B cell (primary cell): ENCODE results near the gene YAP1. TPM values are rescaled to one million over a fixed set of nuclear protein-coding genes. Genes with fewer than 3 reads are reported as not detected.

Source experiments
- ATAC-seq: fragments of 200-7000 bp; cut with Tn5 transposase; one replicate; pipeline ENCODE4 v1.10.0; 2021; ENCODE audit warnings: low read depth, mild to moderate bottlenecking, moderate number of reproducible peaks, moderate library complexity
- CTCF ChIA-PET: fragments of 350-600 bp; sonication (Branson Sonifier 250); formaldehyde crosslinking; loops from one replicate; lab custom pipeline; 2021; ENCODE audit warnings: antibody characterized with exemption, inconsistent platforms; lab: Charles Lee
- POLR2A ChIA-PET: fragments of 350-600 bp; sonication (Branson Sonifier 250); formaldehyde crosslinking; loops from one replicate; lab custom pipeline; 2021; ENCODE audit warnings: antibody characterized with exemption; lab: Charles Lee
- DNase-seq: peaks from one replicate; pipeline ENCODE4 v3.0.0; 2013
- H2AFZ ChIP-seq: 2 replicates; pipeline ENCODE4 v1.6.1; 2012; ENCODE audit warnings: mild to moderate bottlenecking, low read depth, low read length; ENCODE audit not compliant: insufficient read depth, poor library complexity, severe bottlenecking
- H3K27ac ChIP-seq, 2 donors: 1 replicate in 1 of 2; 2 replicates in 1 of 2; pipeline ENCODE4 v1.5.1; 2012 to 2013; ENCODE audit warnings: low read length in 2 of 2, mild to moderate bottlenecking in 2 of 2, moderate library complexity in 1 of 2
- H3K27me3 ChIP-seq, 4 experiments: fragments of 200-600 bp in 1 of 4; sonication (generic) in 1 of 4; replicated peaks in 1 of 4; 1 replicate in 2 of 4; 2 replicates in 2 of 4; pipeline versions ENCODE4 v1.6.1 to v1.7.0; 2013 to 2016; ENCODE audit warnings: low read length in 3 of 4, mild to moderate bottlenecking in 2 of 4, mixed read lengths in 1 of 4, moderate library complexity in 1 of 4; ENCODE audit not compliant: insufficient read depth in 4 of 4, control insufficient read depth in 3 of 4; ENCODE audit errors: control extremely low read depth in 1 of 4
- H3K36me3 ChIP-seq, 2 experiments: replicated peaks in 1 of 2; 1 replicate in 1 of 2; 2 replicates in 1 of 2; pipeline versions ENCODE4 v1.6.1 to v1.7.1; 2013; ENCODE audit warnings: low read length in 1 of 2; ENCODE audit not compliant: insufficient read depth in 2 of 2, control insufficient read depth in 1 of 2; ENCODE audit errors: control extremely low read depth in 1 of 2, extremely low read depth in 1 of 2
- H3K4me1 ChIP-seq, 2 donors: fragments of 200-600 bp in 1 of 2; sonication (generic) in 1 of 2; 1 replicate in 1 of 2; 2 replicates in 1 of 2; pipeline versions ENCODE4 v1.5.1 to v1.6.1; 2013 to 2017; ENCODE audit warnings: low read length in 2 of 2; ENCODE audit not compliant: control insufficient read depth in 2 of 2, insufficient read depth in 2 of 2
- H3K4me2 ChIP-seq: replicated peaks from 2 replicates; pipeline ENCODE3; 2012; ENCODE audit warnings: mild to moderate bottlenecking, low read depth, low read length; ENCODE audit not compliant: poor library complexity, severe bottlenecking
- H3K4me3 ChIP-seq, 5 experiments: fragments of 200-600 bp in 1 of 5; sonication (generic) in 1 of 5; 1 replicate in 3 of 5; 2 replicates in 2 of 5; pipeline versions ENCODE4 v1.5.1 to v1.7.0; 2011 to 2016; ENCODE audit warnings: low read length in 4 of 5, mild to moderate bottlenecking in 4 of 5, low read depth in 2 of 5, control low read depth in 1 of 5, moderate library complexity in 1 of 5; ENCODE audit not compliant: insufficient read depth in 1 of 5; ENCODE audit errors: control extremely low read depth in 1 of 5, extremely low read depth in 1 of 5
- H3K79me2 ChIP-seq: fragments of 200-600 bp; sonication (generic); one replicate; pipeline ENCODE4 v1.6.0; 2016; ENCODE audit warnings: low read length; ENCODE audit not compliant: control insufficient read depth, insufficient read depth
- H3K9ac ChIP-seq: fragments of 200-600 bp; sonication (generic); 2 replicates; pipeline ENCODE4 v1.6.1; 2017; ENCODE audit warnings: mild to moderate bottlenecking, low read length, moderate library complexity
- H3K9me3 ChIP-seq, 3 donors: one replicate each; pipeline versions ENCODE4 v1.6.1 to v1.7.1; 2013; ENCODE audit warnings: low read length in 2 of 3; ENCODE audit not compliant: control insufficient read depth in 2 of 3, insufficient read depth in 1 of 3; ENCODE audit errors: control extremely low read depth in 1 of 3
- H4K20me1 ChIP-seq: 2 replicates; pipeline ENCODE4 v1.6.0; 2012; ENCODE audit warnings: mild to moderate bottlenecking, low read length; ENCODE audit not compliant: insufficient read depth, control insufficient read depth, poor library complexity, severe bottlenecking
- H3K27ac Mint-ChIP-seq: one replicate; pipeline ENCODE4 v1.8.0; 2021; ENCODE audit warnings: mixed read lengths
- H3K27me3 Mint-ChIP-seq: one replicate; pipeline ENCODE4 v1.8.0; 2021; ENCODE audit warnings: mixed read lengths
- H3K4me1 Mint-ChIP-seq: one replicate; pipeline ENCODE4 v1.8.0; 2021; ENCODE audit warnings: mixed read lengths
- H3K4me3 Mint-ChIP-seq: one replicate; pipeline ENCODE4 v1.8.0; 2021; ENCODE audit warnings: mixed read lengths
- H3K9me3 Mint-ChIP-seq: one replicate; pipeline ENCODE4 v1.8.0; 2022; ENCODE audit warnings: mixed read lengths; ENCODE audit not compliant: insufficient read depth
- EZH2 ChIP-seq: IDR thresholded peaks from 2 replicates; pipeline ENCODE4 v1.6.1; 2012; ENCODE audit warnings: borderline replicate concordance, low read depth, mild to moderate bottlenecking, moderate library complexity, low read length; ENCODE audit not compliant: insufficient read depth, poor library complexity, severe bottlenecking
- WGBS: methylation state at CpG from one replicate; pipeline ENCODE4 v1.1.5; 2013; ENCODE audit warnings: missing lambda C conversion rate; ENCODE audit not compliant: insufficient coverage; 5-methylcytosine and 5-hydroxymethylcytosine counted together
- intact Hi-C: fragments of 100-400 bp; cut with micrococcal nuclease; formaldehyde crosslinking; loops from one replicate; pipeline ENCODE4 v1.10.0; 2022
- polyA plus RNA-seq: library from polyadenylated mRNA; depleted of rRNA; stranded (reverse); fragments of >200 nt; gene quantifications from 2 replicates; pipeline ENCODE4 v1.2.3, GENCODE V29; 2012
- total RNA-seq, 2 donors: library from RNA; stranded (reverse); fragments of 120-200 nt in 1 of 2; gene quantifications; 1 replicate in 1 of 2; 2 replicates in 1 of 2; pipeline versions ENCODE4 v1.2.3 to v1.2.4, GENCODE V29; 2013 to 2022
- TF ChIP-seq, protein P1 (sequence below): fragments of 200-600 bp; IDR thresholded peaks from one replicate; pipeline ENCODE4 v1.8.0; 2022; ENCODE audit warnings: antibody characterized with exemption, mild to moderate bottlenecking

YAP1 gene
- total and polyA plus RNA-seq, 2 donors (not counting 1 experiment from before 2014, with no cell fraction given): not detected

DNA sequence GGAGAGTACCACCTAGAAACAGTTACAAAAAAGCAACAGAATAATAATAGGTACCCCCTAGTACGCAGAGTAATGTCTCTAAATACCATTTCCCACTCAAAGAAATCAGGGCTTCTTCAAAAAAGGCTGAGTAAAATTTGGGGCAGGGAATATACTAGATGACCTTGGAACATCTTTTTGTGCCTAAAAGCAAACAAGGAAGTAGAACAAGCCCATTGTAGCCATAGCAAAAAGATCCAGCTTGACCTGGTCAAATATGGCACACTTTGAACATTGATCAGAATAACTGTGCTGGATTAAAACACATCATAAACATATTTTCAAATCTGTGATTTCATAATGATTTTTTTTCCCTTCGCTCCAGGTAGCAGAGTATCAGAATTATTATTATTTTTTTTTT, 91.5 kb downstream of the YAP1 start:
- ATAC-seq: no peak
- DNase-seq: no peak
- POLR2A ChIA-PET: no interaction called here
- Mint-ChIP-seq H3K4me3 (no peak overlapping the region), H3K4me1 (no peaks in the 10 kb centered on the region), H3K27me3 (peaks cover 29% of the 10 kb centered on the region), H3K27ac (no peak overlapping the region), H3K9me3 (no peaks in the 10 kb centered on the region)
- TF ChIP-seq, protein P1, sequence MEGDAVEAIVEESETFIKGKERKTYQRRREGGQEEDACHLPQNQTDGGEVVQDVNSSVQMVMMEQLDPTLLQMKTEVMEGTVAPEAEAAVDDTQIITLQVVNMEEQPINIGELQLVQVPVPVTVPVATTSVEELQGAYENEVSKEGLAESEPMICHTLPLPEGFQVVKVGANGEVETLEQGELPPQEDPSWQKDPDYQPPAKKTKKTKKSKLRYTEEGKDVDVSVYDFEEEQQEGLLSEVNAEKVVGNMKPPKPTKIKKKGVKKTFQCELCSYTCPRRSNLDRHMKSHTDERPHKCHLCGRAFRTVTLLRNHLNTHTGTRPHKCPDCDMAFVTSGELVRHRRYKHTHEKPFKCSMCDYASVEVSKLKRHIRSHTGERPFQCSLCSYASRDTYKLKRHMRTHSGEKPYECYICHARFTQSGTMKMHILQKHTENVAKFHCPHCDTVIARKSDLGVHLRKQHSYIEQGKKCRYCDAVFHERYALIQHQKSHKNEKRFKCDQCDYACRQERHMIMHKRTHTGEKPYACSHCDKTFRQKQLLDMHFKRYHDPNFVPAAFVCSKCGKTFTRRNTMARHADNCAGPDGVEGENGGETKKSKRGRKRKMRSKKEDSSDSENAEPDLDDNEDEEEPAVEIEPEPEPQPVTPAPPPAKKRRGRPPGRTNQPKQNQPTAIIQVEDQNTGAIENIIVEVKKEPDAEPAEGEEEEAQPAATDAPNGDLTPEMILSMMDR: no peak
- TF ChIP-seq EZH2: no peak
- Histone ChIP-seq H3K9ac (no peak overlapping the region), H3K9me3 (no peaks in the 10 kb centered on the region), H3K79me2 (no peaks in the 10 kb centered on the region), H3K36me3 (no peaks in the 10 kb centered on the region), H3K4me1 (no peaks in the 10 kb centered on the region), H3K27ac (no peak overlapping the region), H3K27me3 (peaks cover 0 to 3% (median 1%) of the 10 kb centered on the region in 4 experiments), H2AFZ (no peak overlapping the region), H3K4me3 (no peak overlapping the region), H4K20me1 (no peaks in the 10 kb centered on the region), H3K4me2 (no peak overlapping the region)
- no CpG with 5 or more reads among the region's 2 CpGs for WGBS
- intact Hi-C loops: no loop called here
- CTCF ChIA-PET: no interaction called here

GRCh38 chr11:102202972-102203371, 92.7 kb downstream of the YAP1 start:
- Histone ChIP-seq H4K20me1 (no peaks in the 10 kb centered on the region), H3K36me3 (no peaks in the 10 kb centered on the region), H3K27ac (no peak overlapping the region), H3K79me2 (no peaks in the 10 kb centered on the region), H3K4me2 (no peak overlapping the region), H2AFZ (no peak overlapping the region), H3K4me3 (no peak overlapping the region), H3K4me1 (no peaks in the 10 kb centered on the region), H3K9me3 (no peaks in the 10 kb centered on the region), H3K27me3 (peaks cover 0 to 3% (median under 1%) of the 10 kb centered on the region in 4 experiments), H3K9ac (no peak overlapping the region)
- Mint-ChIP-seq H3K9me3 (no peaks in the 10 kb centered on the region), H3K4me1 (no peaks in the 10 kb centered on the region), H3K4me3 (no peak overlapping the region), H3K27me3 (peaks cover 29% of the 10 kb centered on the region), H3K27ac (no peak overlapping the region)
- 88% methylated on average over 1 of the region's 3 CpGs for WGBS
- ATAC-seq (no peak), DNase-seq (no peak)
- ChIA-PET CTCF (no interaction called here), POLR2A (no interaction called here)
- intact Hi-C loops: no loop called here
- TF ChIP-seq, protein P1: no peak
- TF ChIP-seq EZH2: no peak
